ENCODE measurements around the gene GPR143. TPM values are rescaled to one million over a fixed set of nuclear protein-coding genes. Genes with fewer than 3 reads are reported as not detected.

GPR143 gene
- polyA plus RNA-seq, 1 donor (not counting 4 experiments of a cell fraction or from before 2014, with no cell fraction given) = 0.33 TPM

DNA sequence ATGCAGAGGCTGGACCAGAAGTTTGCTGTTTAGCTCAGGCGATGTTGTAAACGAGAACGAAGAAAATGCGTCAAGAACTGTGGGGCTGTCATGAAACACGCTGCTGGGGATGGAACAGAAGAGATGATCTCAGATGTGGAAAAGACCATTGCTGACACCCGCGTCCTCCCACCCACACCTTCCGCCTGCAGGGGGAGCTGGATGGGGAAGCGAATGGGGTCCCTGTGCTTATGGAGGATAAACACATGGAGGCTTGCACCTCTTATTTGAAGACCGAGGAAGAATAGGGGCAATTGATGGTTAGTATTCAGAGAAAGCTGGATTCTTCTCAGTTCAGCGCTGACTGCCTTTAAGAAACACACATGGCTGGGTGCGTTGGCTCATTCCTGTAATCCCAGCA is 63.9 kb downstream of the GPR143 start:
- Histone ChIP-seq H3K27me3 (ENCODE audit: control insufficient read depth, extremely low read depth, insufficient read depth, low read length) (no peaks in the 10 kb centered on the region), H3K9me3 (ENCODE audit: control insufficient read depth, low read depth, low read length) (no peaks in the 10 kb centered on the region), H3K4me3 (ENCODE audit: control insufficient read depth in 2 of 3, extremely low read depth in 1 of 3, insufficient read depth in 2 of 3, low read depth in 1 of 3, low read length in 3 of 3) (no peak overlapping the region), H3K4me2 (ENCODE audit: control insufficient read depth, extremely low read depth, insufficient read depth, low read depth, low read length) (no peak overlapping the region), H3K79me2 (ENCODE audit: control insufficient read depth, insufficient read depth, low read length) (no peaks in the 10 kb centered on the region), H3K27ac (ENCODE audit: control insufficient read depth, insufficient read depth, low read length) (no peak overlapping the region), H2AFZ (ENCODE audit: control insufficient read depth, low read length) (no peak overlapping the region), H3K9me1 (ENCODE audit: control insufficient read depth, extremely low read depth, insufficient read depth, low read length) (no peaks in the 10 kb centered on the region), H3K4me1 (ENCODE audit: control insufficient read depth, extremely low read depth, insufficient read depth, low read length) (no peaks in the 10 kb centered on the region), H3K36me3 (ENCODE audit: control insufficient read depth in 2 of 2, extremely low read depth in 1 of 2, insufficient read depth in 2 of 2, low read length in 2 of 2) (no peaks in the 10 kb centered on the region), H4K20me1 (ENCODE audit: control insufficient read depth, extremely low read depth, insufficient read depth, low read length) (no peaks in the 10 kb centered on the region), H3K9ac (ENCODE audit: control insufficient read depth, extremely low read depth, insufficient read depth, low read length) (no peak overlapping the region)
- DNase-seq (ENCODE audit: low read depth, low spot score) = no peak
- FAIRE-seq = no peak
- TF ChIP-seq EZH2 (IDR thresholded peaks at IDR 0.05; ENCODE audit: low read length) (no peak), CTCF (optimal IDR thresholded peaks at IDR 0.05 in 1 of 3, IDR thresholded peaks at IDR 0.05 in 1 of 3, conservative IDR thresholded peaks at IDR 0.05 in 1 of 3; ENCODE audit: extremely low read depth in 1 of 3, insufficient read depth in 2 of 3, low read length in 3 of 3) (no peak)
- dilution Hi-C loops (cut with MboI; ENCODE audit: extremely low pct_ligation_motif_present, low sequenced_read_pairs) = no loop called here

GRCh38 chrX:9700555-9700954 is 65.1 kb downstream of the GPR143 start:
- dilution Hi-C loops (cut with MboI; ENCODE audit: extremely low pct_ligation_motif_present, low sequenced_read_pairs) = no loop called here
- DNase-seq (ENCODE audit: low read depth, low spot score) = no peak
- Histone ChIP-seq H3K4me1 (ENCODE audit: control insufficient read depth, extremely low read depth, insufficient read depth, low read length) (no peaks in the 10 kb centered on the region), H3K27me3 (ENCODE audit: control insufficient read depth, extremely low read depth, insufficient read depth, low read length) (no peaks in the 10 kb centered on the region), H3K79me2 (ENCODE audit: control insufficient read depth, insufficient read depth, low read length) (no peaks in the 10 kb centered on the region), H3K27ac (ENCODE audit: control insufficient read depth, insufficient read depth, low read length) (no peak overlapping the region), H3K4me3 (ENCODE audit: control insufficient read depth in 2 of 3, extremely low read depth in 1 of 3, insufficient read depth in 2 of 3, low read depth in 1 of 3, low read length in 3 of 3) (no peak overlapping the region), H3K9me3 (ENCODE audit: control insufficient read depth, low read depth, low read length) (no peaks in the 10 kb centered on the region), H3K9ac (ENCODE audit: control insufficient read depth, extremely low read depth, insufficient read depth, low read length) (no peak overlapping the region), H3K9me1 (ENCODE audit: control insufficient read depth, extremely low read depth, insufficient read depth, low read length) (no peaks in the 10 kb centered on the region), H3K4me2 (ENCODE audit: control insufficient read depth, extremely low read depth, insufficient read depth, low read depth, low read length) (no peak overlapping the region), H2AFZ (ENCODE audit: control insufficient read depth, low read length) (no peak overlapping the region), H3K36me3 (ENCODE audit: control insufficient read depth in 2 of 2, extremely low read depth in 1 of 2, insufficient read depth in 2 of 2, low read length in 2 of 2) (no peaks in the 10 kb centered on the region), H4K20me1 (ENCODE audit: control insufficient read depth, extremely low read depth, insufficient read depth, low read length) (no peaks in the 10 kb centered on the region)
- TF ChIP-seq CTCF (optimal IDR thresholded peaks at IDR 0.05 in 1 of 3, IDR thresholded peaks at IDR 0.05 in 1 of 3, conservative IDR thresholded peaks at IDR 0.05 in 1 of 3; ENCODE audit: extremely low read depth in 1 of 3, insufficient read depth in 2 of 3, low read length in 3 of 3) (no peak), EZH2 (IDR thresholded peaks at IDR 0.05; ENCODE audit: low read length) (no peak)
- no peak for FAIRE-seq
